Right cardiac atrium (tissue), 5 donors: Measurements from ENCODE around the gene DPEP2NB. TPM values are rescaled to one million over a fixed set of nuclear protein-coding genes. Genes with fewer than 3 reads are reported as not detected.

Source experiments
- ATAC-seq, 2 donors: fragments of 200-7000 bp; cut with Tn5 transposase; one replicate each; pipeline versions ENCODE4 v1.8.0 to v1.9.1; 2020; ENCODE audit warnings: moderate library complexity in 2 of 2, mild to moderate bottlenecking in 1 of 2
- DNase-seq, 3 donors: peaks; one replicate each; pipeline ENCODE4 v3.0.0-alpha.2; 2020
- H3K27ac ChIP-seq: one replicate; pipeline ENCODE4 v1.5.1; 2013; ENCODE audit warnings: mild to moderate bottlenecking, low read length, control low read depth, moderate library complexity
- H3K27me3 ChIP-seq: one replicate; pipeline ENCODE4 v1.6.1; 2013; ENCODE audit not compliant: control insufficient read depth, insufficient read depth
- H3K4me1 ChIP-seq: one replicate; pipeline ENCODE4 v1.6.1; 2013; ENCODE audit warnings: low read length; ENCODE audit not compliant: control insufficient read depth, insufficient read depth
- H3K4me3 ChIP-seq: one replicate; pipeline ENCODE4 v1.5.1; 2013; ENCODE audit warnings: low read length, control low read depth
- H3K9me3 ChIP-seq: one replicate; pipeline ENCODE4 v1.6.1; 2013; ENCODE audit warnings: low read length; ENCODE audit not compliant: control insufficient read depth
- WGBS: extraction: QIAGEN DNeasy Blood & Tissue Kit; methylation state at CpG from one replicate; pipeline ENCODE4 v1.1.7; 2013; 5-methylcytosine and 5-hydroxymethylcytosine counted together
- intact Hi-C, 4 donors: fragments of 100-400 bp; cut with DNase I; formaldehyde crosslinking; loops; one replicate each; pipeline versions ENCODE4 v1.11.0 to v1.14.0; 2022 to 2023
- long read RNA-seq, 4 donors: library from polyadenylated mRNA; unstranded; transcript quantifications; one replicate each; pipeline ENCODE4 v2.0.0, GENCODE V29; 2020 to 2021
- polyA plus RNA-seq: library from polyadenylated mRNA; stranded (reverse); fragments of 200-250 nt; gene quantifications from one replicate; pipeline ENCODE4 v1.2.3, GENCODE V29; 2013
- total RNA-seq, 4 donors: library from RNA; stranded (reverse); fragmentation: NEBNext Ultra II Directional; extraction: Animal tissue kit (Norgen Biotek cat#: 25700); gene quantifications; one replicate each; pipeline ENCODE4 v1.2.1, GENCODE V29; 2021
- donor health status: healthy with polysubstance abuse.
- donor health status: DM: no; HTN: yes; CAD: no.
- donor health status: DM: no; HTN: no; CAD: no.
- donor health status: DM: no; HTN: yes; CAD: no; lungs with severe emphysema.
- donor health status: DM: yes; HTN: yes; CAD: no.

DPEP2NB gene
- total RNA-seq (not detected), polyA plus RNA-seq (not detected)
- long read RNA-seq, donor 1 = 0 reads
- long read RNA-seq, donor 2 = 0 reads
- long read RNA-seq, donor 3 = 0 reads
- long read RNA-seq, donor 4 = 0 reads

DNA sequence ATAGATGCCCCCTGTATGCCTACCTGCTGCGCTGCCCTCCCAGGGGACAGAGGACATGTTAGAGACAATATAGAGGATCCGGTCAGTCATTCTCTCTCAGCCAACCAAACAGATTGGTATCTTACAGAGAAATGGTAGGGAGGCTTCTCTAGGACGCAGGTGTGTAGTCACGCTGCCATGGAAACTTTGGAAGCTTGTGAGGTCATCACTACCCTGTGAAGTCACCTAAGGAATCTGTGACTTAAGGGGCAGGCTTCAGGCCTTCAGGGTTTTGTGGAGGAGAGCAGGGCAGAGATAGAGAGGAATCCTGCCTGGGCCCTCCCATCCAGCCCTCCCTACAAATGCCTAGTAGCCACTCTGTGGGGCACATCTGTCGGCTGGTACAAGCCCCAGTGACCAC is at the start of gene DPEP2NB:
Gene DPEP2NB, minus strand, starts transcription at position 231 of the 400 bp plus-strand sequence. Its CDS starts 141 bp downstream, at position 90.
- Histone ChIP-seq H3K4me3 (no peak within 1 kb of the TSS), H3K4me1 (no peaks in the 10 kb centered on the region), H3K27ac (no peak within 1 kb of the TSS), H3K27me3 (no peaks in the 10 kb centered on the region), H3K9me3 (no peaks in the 10 kb centered on the region)
- intact Hi-C loops = no loop called here
- 85% methylated on average over 5 of the region's 5 CpGs for WGBS
- ATAC-seq = no peak
- DNase-seq = no peak

DNA sequence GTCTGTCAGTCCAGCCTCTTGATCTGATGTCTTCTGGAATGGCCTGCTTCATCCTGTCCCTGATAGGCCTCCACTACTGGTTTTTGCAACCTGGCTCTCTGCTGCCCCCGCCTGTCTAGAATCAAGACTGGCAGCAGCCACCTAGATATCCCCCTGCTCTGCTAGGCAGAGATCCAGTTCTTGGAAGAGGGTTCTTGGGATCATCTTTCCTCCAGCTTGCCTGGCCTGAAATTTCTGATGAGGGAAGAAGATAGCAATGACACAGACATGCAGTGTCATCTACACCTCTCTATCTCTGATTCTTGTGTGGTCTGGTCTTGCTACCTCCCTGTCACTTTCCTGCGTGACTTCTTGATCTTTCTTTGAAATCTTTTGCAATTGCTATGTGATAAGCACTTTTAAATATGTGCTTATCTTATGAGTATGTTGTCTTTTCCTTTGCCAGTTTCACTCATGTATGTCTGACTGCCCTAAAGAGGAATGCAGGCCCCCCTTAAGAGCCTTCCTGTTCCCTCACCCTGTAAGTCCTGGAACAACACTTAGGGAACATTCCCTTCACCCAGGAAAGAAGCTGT is 49.2 kb upstream of the DPEP2NB start:
- WGBS = 28% methylated on average over 2 of the region's 2 CpGs
- ATAC-seq (peak; percentile 78 to 82), DNase-seq (peak; percentile 69 to 88 (median 87))
- Histone ChIP-seq H3K4me1 (peaks cover 6% of the 10 kb centered on the region), H3K27me3 (no peaks in the 10 kb centered on the region), H3K4me3 (no peak overlapping the region), H3K9me3 (no peaks in the 10 kb centered on the region), H3K27ac (peak overlapping the region; percentile 78)
- intact Hi-C loops = loop anchor here in 1 of 4 donors (2.0 kb wide), 1 partner anchor 72 kb away; no protein-coding TSS in a partner anchor

GRCh38 chr16:68062910-68063393 is 47.2 kb upstream of the DPEP2NB start:
- Histone ChIP-seq H3K27ac (no peak overlapping the region), H3K9me3 (no peaks in the 10 kb centered on the region), H3K27me3 (no peaks in the 10 kb centered on the region), H3K4me3 (no peak overlapping the region), H3K4me1 (peaks cover 6% of the 10 kb centered on the region)
- intact Hi-C loops = no loop called here
- ATAC-seq = no peak
- 94% methylated on average over 4 of the region's 4 CpGs for WGBS
- no peak for DNase-seq

DNA sequence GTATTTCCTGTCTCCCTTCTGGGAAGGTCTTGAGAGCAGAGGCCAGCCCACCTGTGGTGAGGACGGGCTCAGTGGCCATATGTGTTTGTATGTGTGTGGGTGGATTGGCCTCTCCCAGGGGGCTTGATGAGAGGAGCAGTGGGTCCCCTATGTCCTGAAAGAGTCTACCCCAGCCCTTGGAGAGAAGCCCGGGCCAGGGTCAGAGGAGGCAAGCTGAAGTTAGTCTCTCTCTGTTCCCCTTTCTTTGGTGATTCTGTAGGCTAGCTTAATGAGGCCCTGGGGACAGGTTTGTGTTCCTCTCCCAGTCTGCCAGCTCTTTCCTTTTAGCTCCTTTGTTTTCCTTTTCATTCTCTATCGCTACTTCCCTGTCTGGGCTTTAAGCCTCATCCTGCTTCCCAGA is 45.7 kb upstream of the DPEP2NB start:
- ATAC-seq (no peak), DNase-seq (no peak)
- 73% methylated on average over 3 of the region's 3 CpGs for WGBS
- Histone ChIP-seq H3K4me1 (peaks cover 6% of the 10 kb centered on the region), H3K4me3 (no peak overlapping the region), H3K27ac (no peak overlapping the region), H3K27me3 (no peaks in the 10 kb centered on the region), H3K9me3 (no peaks in the 10 kb centered on the region)
- intact Hi-C loops = no loop called here

GRCh38 chr16:68059804-68060203 is 44.1 kb upstream of the DPEP2NB start:
- Histone ChIP-seq H3K27ac (no peak overlapping the region), H3K4me3 (no peak overlapping the region), H3K9me3 (no peaks in the 10 kb centered on the region), H3K27me3 (no peaks in the 10 kb centered on the region), H3K4me1 (peaks cover 3% of the 10 kb centered on the region)
- intact Hi-C loops = no loop called here
- DNase-seq = no peak
- no peak for ATAC-seq

DNA sequence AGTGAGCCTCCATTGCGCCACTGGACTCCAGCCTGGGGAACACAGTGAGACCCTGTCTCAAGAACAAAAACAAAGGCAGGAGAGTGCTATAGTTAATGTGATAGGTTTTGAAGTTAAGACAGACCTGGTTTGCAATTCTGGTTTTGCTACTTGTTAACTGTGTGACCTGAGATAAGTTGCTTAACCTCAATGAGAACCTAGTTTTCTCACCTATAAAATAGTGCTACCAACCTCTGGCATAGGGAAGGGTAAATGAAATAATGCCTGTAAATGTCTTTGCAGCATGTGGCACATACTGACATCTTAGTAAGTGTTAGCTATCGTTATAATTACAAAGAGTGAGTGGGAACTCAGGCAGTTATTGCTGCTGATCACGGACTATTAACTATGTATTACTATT is 39.7 kb upstream of the DPEP2NB start:
- Histone ChIP-seq H3K27ac (no peak overlapping the region), H3K27me3 (no peaks in the 10 kb centered on the region), H3K4me3 (no peak overlapping the region), H3K9me3 (no peaks in the 10 kb centered on the region), H3K4me1 (no peaks in the 10 kb centered on the region)
- intact Hi-C loops = no loop called here
- WGBS = 94% methylated on average over 3 of the region's 3 CpGs
- no peak for DNase-seq
- no peak for ATAC-seq

- Histone ChIP-seq H3K9me3 (no peaks in the 10 kb centered on the region), H3K27me3 (no peaks in the 10 kb centered on the region), H3K4me3 (no peak overlapping the region), H3K4me1 (no peaks in the 10 kb centered on the region), H3K27ac (no peak overlapping the region)
- no peak for DNase-seq
- WGBS = 94% methylated on average over 2 of the region's 2 CpGs
- intact Hi-C loops = loop anchor here in 2 of 4 donors (10.0 kb wide), 2 partner anchors 65 to 235 kb away; partner anchors contain the start of gene DPEP3 (in 1 of the 2)
- no peak for ATAC-seq
Observed at GRCh38 chr16:68049449-68049848, 33.7 kb upstream of the DPEP2NB start.

DNA sequence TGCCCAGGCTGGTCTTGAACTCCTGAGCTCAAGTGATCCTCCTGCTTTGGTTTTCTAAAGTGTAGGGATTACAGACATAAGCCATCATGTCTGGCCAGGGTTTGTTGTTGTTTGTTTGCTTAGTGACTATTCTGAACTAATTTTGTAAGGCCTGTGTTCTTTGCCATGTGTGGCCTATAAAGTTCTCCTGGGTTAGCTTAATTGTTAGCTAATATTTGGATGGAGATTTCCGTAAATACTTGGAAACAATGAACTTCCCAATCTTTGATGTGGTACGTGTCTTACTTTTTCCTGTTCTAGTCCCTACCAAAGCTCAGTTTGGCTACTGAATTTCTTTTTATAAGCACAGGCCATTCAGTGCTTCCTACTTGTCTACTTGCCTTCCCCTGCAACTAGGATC is 32.3 kb upstream of the DPEP2NB start:
- intact Hi-C loops = loop anchor here in 2 of 4 donors (10.0 kb wide), 2 partner anchors 63 to 233 kb away; partner anchors contain the start of gene DPEP3 (in 1 of the 2)
- Histone ChIP-seq H3K4me3 (no peak overlapping the region), H3K27me3 (no peaks in the 10 kb centered on the region), H3K27ac (no peak overlapping the region), H3K9me3 (no peaks in the 10 kb centered on the region), H3K4me1 (no peaks in the 10 kb centered on the region)
- WGBS = 66% methylated on average over 2 of the region's 2 CpGs
- no peak for DNase-seq
- ATAC-seq = no peak

DNA sequence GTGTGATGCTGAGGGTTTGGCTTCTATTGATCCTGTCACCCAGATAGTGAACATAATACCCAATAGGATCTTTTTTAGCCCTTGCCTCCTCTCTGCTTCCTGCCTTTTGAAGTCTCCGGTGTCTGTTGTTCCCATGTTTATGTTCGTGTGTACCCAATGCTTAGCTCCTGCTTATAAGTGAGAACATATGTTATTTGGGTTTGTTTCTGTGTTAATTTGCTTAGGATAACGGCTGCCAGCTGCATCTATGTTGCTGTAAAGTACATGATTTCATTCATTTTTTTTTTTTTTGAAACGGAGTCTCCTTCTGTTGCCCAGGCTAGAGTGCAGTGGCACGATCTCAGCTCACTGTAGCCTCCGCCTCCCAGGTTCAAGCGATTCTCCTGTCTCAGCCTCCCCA is 30.4 kb upstream of the DPEP2NB start:
- intact Hi-C loops = loop anchor here in 2 of 4 donors (10.0 kb wide), 2 partner anchors 61 to 231 kb away; partner anchors contain the start of gene DPEP3 (in 1 of the 2)
- WGBS = 84% methylated on average over 7 of the region's 7 CpGs
- no peak overlapping the region for H3K4me3 ChIP-seq
- no peak for ATAC-seq
- no peaks in the 10 kb centered on the region for H3K27me3 ChIP-seq
- no peak for DNase-seq
- no peak overlapping the region for H3K27ac ChIP-seq
- no peaks in the 10 kb centered on the region for H3K4me1 ChIP-seq
- H3K9me3 ChIP-seq = no peaks in the 10 kb centered on the region

DNA sequence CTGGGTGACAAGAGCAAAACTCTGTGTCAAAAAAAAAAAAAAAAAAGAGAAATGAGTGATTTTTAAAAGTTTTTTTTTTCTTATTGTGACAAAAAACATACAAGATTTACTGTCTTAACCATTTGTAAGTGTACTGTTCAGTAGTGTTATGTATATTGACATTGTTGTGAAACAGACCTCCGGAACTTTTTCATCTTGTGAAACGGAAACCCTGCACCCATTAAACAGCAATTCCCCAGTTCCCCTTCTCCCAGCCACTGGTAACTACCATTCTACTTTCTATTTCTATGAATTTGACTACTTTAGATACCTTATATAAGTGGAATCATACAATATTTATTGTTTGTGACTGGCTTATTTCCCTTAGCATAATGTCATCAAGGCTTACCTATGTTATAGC is 26.1 kb upstream of the DPEP2NB start:
- WGBS = 87% methylated on average over 2 of the region's 2 CpGs
- Histone ChIP-seq H3K9me3 (no peaks in the 10 kb centered on the region), H3K4me3 (no peak overlapping the region), H3K4me1 (no peaks in the 10 kb centered on the region), H3K27me3 (no peaks in the 10 kb centered on the region), H3K27ac (no peak overlapping the region)
- no peak for DNase-seq
- intact Hi-C loops = loop anchor here in 2 of 4 donors (5.0 to 10.0 kb wide), 3 partner anchors 57 to 227 kb away; partner anchors contain the start of gene DPEP3 (in 1 of the 2)
- ATAC-seq = no peak

DNA sequence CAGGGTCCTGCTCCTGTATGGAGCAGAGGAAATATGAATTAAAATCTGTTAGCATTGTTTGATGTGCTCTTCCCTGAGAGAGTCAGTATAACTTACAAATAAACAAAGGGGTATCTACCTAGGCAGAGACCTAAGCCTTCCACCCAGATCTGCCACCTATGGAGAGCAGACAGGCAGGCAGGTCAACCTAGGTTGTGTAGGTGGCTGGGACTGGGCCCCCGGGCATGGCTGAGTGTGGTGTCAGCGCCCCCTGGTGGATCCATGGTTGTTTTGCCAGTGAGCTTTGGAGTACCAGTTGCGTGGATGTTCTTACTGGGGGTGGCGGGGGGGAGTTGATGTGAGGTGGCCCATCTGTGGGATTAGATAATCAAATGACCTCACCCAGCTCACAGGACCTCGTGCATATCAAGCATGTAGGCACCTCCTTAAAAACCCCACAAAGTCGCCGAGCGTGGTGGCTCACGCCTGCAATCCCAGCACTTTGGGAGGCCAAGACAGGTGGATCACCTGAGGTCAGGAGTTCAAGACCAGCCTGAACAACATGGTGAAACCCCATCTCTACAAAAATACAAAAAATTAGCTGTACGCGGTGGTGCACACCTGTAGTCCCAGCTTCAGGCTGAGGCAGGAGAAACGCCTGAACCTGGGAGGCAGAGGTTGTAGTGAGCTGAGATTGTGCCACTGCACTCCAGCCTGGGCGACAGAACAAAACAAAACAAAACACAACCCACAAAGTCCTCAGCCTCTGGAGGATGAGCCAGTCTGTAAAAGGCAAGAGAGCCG is 25.0 kb upstream of the DPEP2NB start:
- intact Hi-C loops = loop anchor here in 2 of 4 donors (5.0 to 10.0 kb wide), 3 partner anchors 56 to 226 kb away; partner anchors contain the start of gene DPEP3 (in 1 of the 2)
- Histone ChIP-seq H3K4me1 (no peaks in the 10 kb centered on the region), H3K27me3 (no peaks in the 10 kb centered on the region), H3K27ac (no peak overlapping the region), H3K9me3 (no peaks in the 10 kb centered on the region), H3K4me3 (no peak overlapping the region)
- DNase-seq (peak; percentile 81 to 92 (median 91)), ATAC-seq (peak; percentile 93 to 94)
- WGBS = 64% methylated on average over 14 of the region's 14 CpGs
